Right ventricle myocardium inferior (tissue), 1 donor: ENCODE measurements around the gene PURA. TPM values are rescaled to one million over a fixed set of nuclear protein-coding genes. Genes with fewer than 3 reads are reported as not detected.
A peak's percentile ranks its signal among the peaks of the same experiment; 100 is the strongest.

Source experiments
- ATAC-seq: fragments of 200-7000 bp; cut with Tn5 transposase; one replicate; pipeline ENCODE4 v1.9.1; 2020; ENCODE audit warnings: mild to moderate bottlenecking, moderate library complexity
- DNase-seq: peaks from one replicate; pipeline ENCODE4 v3.0.0; 2021; ENCODE audit errors: missing footprints
- intact Hi-C: fragments of 100-400 bp; cut with DNase I; formaldehyde crosslinking; loops from one replicate; pipeline ENCODE4 v1.11.0; 2022
- total RNA-seq: library from RNA; stranded (reverse); fragmentation: NEBNext Ultra II Directional; extraction: Animal tissue kit (Norgen Biotek cat#: 25700); gene quantifications from one replicate; pipeline ENCODE4 v1.2.1, GENCODE V29; 2021
- donor health status: DM: no; HTN: yes; CAD: no; lungs with severe emphysema.

Gene PURA
- total RNA-seq, 1 donor from 2014 or later = 22.2 TPM

- DNase-seq (peak; percentile 56), ATAC-seq (no peak)
- intact Hi-C loops = loop anchor here (2.0 kb wide), 1 partner anchor 34 kb away; no protein-coding TSS in a partner anchor
Observed at GRCh38 chr5:140108093-140109017, 5.6 kb upstream of the PURA start.

- intact Hi-C loops = loop anchor here (2.0 kb wide), 1 partner anchor 34 kb away; no protein-coding TSS in a partner anchor
- ATAC-seq (no peak), DNase-seq (no peak)
Observed at GRCh38 chr5:140109018-140109758, 4.7 kb upstream of the PURA start.

GRCh38 chr5:140109759-140110645, 3.9 kb upstream of the PURA start:
- DNase-seq = no peak
- intact Hi-C loops = loop anchor here (2.0 kb wide), 1 partner anchor 33 kb away; no protein-coding TSS in a partner anchor
- no peak for ATAC-seq

- no peak for ATAC-seq
- intact Hi-C loops = no loop called here
- DNase-seq = no peak
Observed at GRCh38 chr5:140110646-140110957, 3.3 kb upstream of the PURA start.

GRCh38 chr5:140111011-140111858, 2.7 kb upstream of the PURA start:
- ATAC-seq (no peak), DNase-seq (no peak)
- intact Hi-C loops = no loop called here

- intact Hi-C loops = no loop called here
Observed at GRCh38 chr5:140111859-140112551, 1.9 kb upstream of the PURA start.

GRCh38 chr5:140112685-140113179, 1.2 kb upstream of the PURA start:
- ATAC-seq (no peak), DNase-seq (no peak)
- intact Hi-C loops = no loop called here

More at GRCh38 chr5:140111859-140112551, 1.9 kb upstream of the PURA start:
- no peak for DNase-seq
- no peak for ATAC-seq

GRCh38 chr5:140113180-140113698, 670 bp upstream of the PURA start:
- ATAC-seq (peak; percentile 6), DNase-seq (peak; percentile 60)
- intact Hi-C loops = no loop called here

GRCh38 chr5:140114341-140115185, 654 bp downstream of the PURA start:
- DNase-seq = peak; percentile 91
- intact Hi-C loops = loop anchor here (1.0 kb wide), 1 partner anchor 31 kb away; no protein-coding TSS in a partner anchor
- peak; percentile 61 for ATAC-seq

GRCh38 chr5:140115186-140115500, 1.2 kb downstream of the PURA start:
- DNase-seq (no peak), ATAC-seq (no peak)
- intact Hi-C loops = no loop called here

- intact Hi-C loops = no loop called here
- ATAC-seq (no peak), DNase-seq (no peak)
Observed at GRCh38 chr5:140116716-140117115, 2.8 kb downstream of the PURA start.

GRCh38 chr5:140117523-140117922, 3.6 kb downstream of the PURA start:
- ATAC-seq (no peak), DNase-seq (no peak)
- intact Hi-C loops = no loop called here

GRCh38 chr5:140118302-140118936, 4.5 kb downstream of the PURA start:
- ATAC-seq = no peak
- no peak for DNase-seq
- intact Hi-C loops = no loop called here

- intact Hi-C loops = no loop called here
- no peak for DNase-seq
- no peak for ATAC-seq
Observed at GRCh38 chr5:140125637-140126036, 11.7 kb downstream of the PURA start, which contains the start of gene IGIP. TSS of gene IGIP (plus strand) at chr5:140125937. CDS start at chr5:140128477, 2,540 bp downstream.

GRCh38 chr5:140126315-140127012, 12.6 kb downstream of the PURA start:
- ATAC-seq = no peak
- intact Hi-C loops = no loop called here
- no peak for DNase-seq
